K562 (cell line): ENCODE results near the gene SDCCAG8. TPM values are rescaled to one million over a fixed set of nuclear protein-coding genes. Genes with fewer than 3 reads are reported as not detected.

Experiments
- ATAC-seq: fragments of 200-7000 bp; cut with Tn5 transposase; 3 replicates; pipeline ENCODE4 v1.9.1; 2020; ENCODE audit warnings: moderate library complexity
- BruUV-seq: library from RNA; stranded (reverse); fragments of 400-500 nt; replicated peaks from 2 replicates; lab custom pipeline; 2021; lab: Mats Ljungman, UMichigan
- CTCF ChIA-PET: fragments of 300-600 bp; formaldehyde crosslinking; extraction: SDS; loops from one replicate; lab custom pipeline; 2021; ENCODE audit warnings: low intra/inter-chr PET ratio; lab: Yijun Ruan, JAX
- POLR2A ChIA-PET: fragments of 300-600, 350-650 bp; sonication (Branson Sonifier 250); formaldehyde crosslinking; extraction: SDS; loops from one replicate; lab custom pipeline; 2021; ENCODE audit warnings: antibody characterized with exemption, inconsistent platforms; lab: Yijun Ruan, JAX
- DNase-seq, 4 experiments: peaks; one replicate each; pipeline versions ENCODE4 v3.0.0 to v3.0.0-alpha.2; 2011 to 2018; ENCODE audit warnings: low spot score in 3 of 4, mixed read lengths in 3 of 4; ENCODE audit errors: extremely low read depth in 1 of 4
- FAIRE-seq: peaks from 2 replicates; lab custom pipeline; 2011; peaks lifted over from hg19 to GRCh38; lab: Jason Lieb, UNC
- H2AFZ ChIP-seq: 2 replicates; pipeline ENCODE4 v1.6.0; 2011; ENCODE audit warnings: low read depth, low read length, control low read depth, inconsistent platforms
- H3K27ac ChIP-seq: fragments of 200-600 bp; 3 replicates; pipeline ENCODE4 v1.8.0; 2011; ENCODE audit warnings: low read depth, mild to moderate bottlenecking, control low read depth, inconsistent platforms, low read length, moderate library complexity, mixed read lengths; ENCODE audit errors: extremely low read depth
- H3K27me3 ChIP-seq, 2 experiments: fragments of 300-600 bp in 1 of 2; 2 replicates in 1 of 2; 3 replicates in 1 of 2; pipeline versions ENCODE4 v1.6.0 to v1.8.0; 2011; ENCODE audit warnings: inconsistent platforms in 2 of 2, low read length in 2 of 2, mild to moderate bottlenecking in 1 of 2, mixed read lengths in 1 of 2, moderate library complexity in 1 of 2; ENCODE audit not compliant: control insufficient read depth in 2 of 2, insufficient read depth in 2 of 2
- H3K36me3 ChIP-seq: fragments of 300-600 bp; 3 replicates; pipeline ENCODE4 v1.8.0; 2011; ENCODE audit warnings: mild to moderate bottlenecking, low read length, inconsistent platforms; ENCODE audit not compliant: control insufficient read depth, insufficient read depth
- H3K4me1 ChIP-seq, 2 experiments: fragments of 200-600 bp in 1 of 2; replicated peaks in 1 of 2; 2 replicates in 1 of 2; 3 replicates in 1 of 2; pipeline versions ENCODE4 v1.5.1 to v1.8.0; 2011; ENCODE audit warnings: inconsistent platforms in 2 of 2, low read length in 2 of 2, mild to moderate bottlenecking in 1 of 2, mixed read lengths in 1 of 2, moderate library complexity in 1 of 2; ENCODE audit not compliant: control insufficient read depth in 2 of 2, insufficient read depth in 2 of 2
- H3K4me2 ChIP-seq: 2 replicates; pipeline ENCODE4 v1.6.1; 2011; ENCODE audit warnings: low read length, control low read depth, inconsistent platforms, mixed read lengths; ENCODE audit not compliant: insufficient read depth
- H3K4me3 ChIP-seq: fragments of 200-600 bp; sonication (generic), shearing (Covaris generic); 2 replicates; pipeline ENCODE4 v1.5.1; 2016; ENCODE audit warnings: control low read depth, inconsistent platforms
- H3K79me2 ChIP-seq: fragments of 200-600 bp; 3 replicates; pipeline ENCODE4 v1.8.0; 2011; ENCODE audit warnings: low read length, inconsistent platforms; ENCODE audit not compliant: control insufficient read depth, insufficient read depth
- H3K9ac ChIP-seq, 2 experiments: 2 replicates each; pipeline versions ENCODE4 v1.6.0 to v1.6.1; 2011; ENCODE audit warnings: low read depth in 2 of 2, low read length in 2 of 2, control low read depth in 1 of 2, inconsistent platforms in 1 of 2, mild to moderate bottlenecking in 1 of 2, mixed read lengths in 1 of 2; ENCODE audit not compliant: insufficient read depth in 1 of 2
- H3K9me1 ChIP-seq: one replicate; pipeline ENCODE4 v1.6.0; 2011; ENCODE audit warnings: inconsistent platforms, mild to moderate bottlenecking, low read length, moderate library complexity; ENCODE audit not compliant: control insufficient read depth, insufficient read depth
- H3K9me3 ChIP-seq: replicated peaks from 2 replicates; pipeline ENCODE4 v1.5.1; 2011; ENCODE audit warnings: low read depth, low read length, inconsistent platforms; ENCODE audit not compliant: control insufficient read depth, insufficient read depth
- H4K20me1 ChIP-seq: replicated peaks from 2 replicates; pipeline ENCODE4 v1.6.1; 2011; ENCODE audit warnings: low read length, inconsistent platforms, mixed read lengths; ENCODE audit not compliant: control insufficient read depth, insufficient read depth
- C11orf30 ChIP-seq: fragments of 450-650 bp; IDR thresholded peaks from 2 replicates; pipeline ENCODE4 v1.6.1; 2016; ENCODE audit warnings: low read depth, mild to moderate bottlenecking
- CBX3 ChIP-seq, 2 experiments: IDR thresholded peaks; 1 replicate in 1 of 2; 2 replicates in 1 of 2; pipeline ENCODE4 v1.6.1; 2012; ENCODE audit warnings: inconsistent platforms in 2 of 2, low read length in 2 of 2, borderline replicate concordance in 1 of 2, control low read depth in 1 of 2
- GTF2A2 ChIP-seq: IDR thresholded peaks from 2 replicates; pipeline ENCODE4 v1.6.1; 2016; ENCODE audit warnings: mild to moderate bottlenecking, missing genetic modification characterization, missing compliant biosample characterization
- HDAC8 ChIP-seq: fragments of 450-650 bp; IDR thresholded peaks from 2 replicates; pipeline ENCODE4 v1.6.1; 2016; ENCODE audit warnings: mild to moderate bottlenecking, missing genetic modification characterization, moderate library complexity, missing compliant biosample characterization
- ILK ChIP-seq: fragments of 450-650 bp; IDR thresholded peaks from 2 replicates; pipeline ENCODE4 v1.6.1; 2016; ENCODE audit warnings: missing genetic modification characterization, low read depth, mild to moderate bottlenecking, missing compliant biosample characterization, moderate library complexity, borderline replicate concordance
- KAT8 ChIP-seq: fragments of 450-650 bp; IDR thresholded peaks from 2 replicates; pipeline ENCODE4 v1.6.1; 2016; ENCODE audit warnings: low read depth, mild to moderate bottlenecking
- KDM2B ChIP-seq: fragments of 250-450 bp; sonication (Bioruptor Pico); IDR thresholded peaks from 2 replicates; pipeline ENCODE4 v1.8.0; 2021; ENCODE audit warnings: mild to moderate bottlenecking, moderate library complexity
- NRF1 ChIP-seq, 2 experiments: fragments of 450-650 bp; IDR thresholded peaks in 1 of 2; conservative IDR thresholded peaks in 1 of 2; 2 replicates each; pipeline ENCODE4 v1.6.1; 2014; ENCODE audit warnings: mild to moderate bottlenecking in 2 of 2
- PRDM10 ChIP-seq: fragments of 450-650 bp; IDR thresholded peaks from 2 replicates; pipeline ENCODE4 v1.6.1; 2018; ENCODE audit not compliant: partially characterized antibody
- PTRF ChIP-seq: fragments of 450-650 bp; IDR thresholded peaks from 2 replicates; pipeline ENCODE4 v1.6.1; 2016; ENCODE audit warnings: mild to moderate bottlenecking, missing genetic modification characterization, missing compliant biosample characterization
- SAFB ChIP-seq: fragments of 200-400 bp; formaldehyde crosslinking; IDR thresholded peaks from 2 replicates; pipeline ENCODE4 v1.6.1; 2017; ENCODE audit warnings: low read depth, low read length, borderline replicate concordance
- SMARCB1 ChIP-seq: IDR thresholded peaks from 2 replicates; pipeline ENCODE4 v1.6.1; 2011; ENCODE audit warnings: improper control_type of control experiment, low read depth; ENCODE audit not compliant: insufficient read length
- SREBF1 ChIP-seq: fragments of 150-350 bp; IDR thresholded peaks from 2 replicates; pipeline ENCODE4 v1.6.1; 2014; ENCODE audit warnings: antibody characterized with exemption, low read depth, low read length, borderline replicate concordance
- TAF9B ChIP-seq: fragments of 450-650 bp; IDR thresholded peaks from 2 replicates; pipeline ENCODE4 v1.6.1; 2018; ENCODE audit warnings: mild to moderate bottlenecking; ENCODE audit not compliant: partially characterized antibody
- TSC22D4 ChIP-seq: fragments of 450-650 bp; IDR thresholded peaks from 2 replicates; pipeline ENCODE4 v1.6.1; 2016; ENCODE audit warnings: missing genetic modification characterization, missing biosample characterization, control low read depth
- ZNF263 ChIP-seq: sonication (generic); formaldehyde crosslinking; IDR thresholded peaks from 2 replicates; pipeline ENCODE4 v1.8.0; 2022; ENCODE audit warnings: mild to moderate bottlenecking, missing genetic modification reagents, borderline replicate concordance
- ZNF280B ChIP-seq: fragments of 250-450 bp; sonication (Bioruptor Pico); IDR thresholded peaks from 2 replicates; pipeline ENCODE4 v1.5.1; 2021; ENCODE audit warnings: mild to moderate bottlenecking
- ZNF696 ChIP-seq: fragments of 250-450 bp; sonication (Bioruptor Pico); conservative IDR thresholded peaks from 2 replicates; pipeline ENCODE4 v1.4.0; 2020; ENCODE audit warnings: mild to moderate bottlenecking, moderate library complexity
- ZNF707 ChIP-seq: fragments of 250-450 bp; sonication (Bioruptor Pico); conservative IDR thresholded peaks from 2 replicates; pipeline ENCODE4 v1.8.0; 2022; ENCODE audit warnings: inconsistent platforms, mild to moderate bottlenecking, moderate library complexity
- ZNF830 ChIP-seq: fragments of 250-450 bp; sonication (Bioruptor Pico); IDR thresholded peaks from 2 replicates; pipeline ENCODE4 v1.5.0; 2021; ENCODE audit warnings: mild to moderate bottlenecking
- WGBS: fragments of 100-300 bp; shearing (Covaris generic); methylation state at CpG from one replicate; pipeline ENCODE4 v1.1.6; 2016; ENCODE audit warnings: low coverage, mixed read lengths; ENCODE audit not compliant: insufficient coverage; ENCODE audit errors: missing lambda C conversion rate; 5-methylcytosine and 5-hydroxymethylcytosine counted together
- in situ Hi-C: fragments of 300-500 bp; cut with MboI; formaldehyde crosslinking; loops from 4 replicates; pipeline ENCODE4 v1.15.0; 2018; ENCODE audit warnings: inconsistent platforms, mixed read lengths
- intact Hi-C: fragments of 100-400 bp; cut with micrococcal nuclease; formaldehyde crosslinking; loops from 2 replicates; pipeline ENCODE4 v1.14.2; 2022
- polyA plus RNA-seq, 8 experiments: library from polyadenylated mRNA; depleted of rRNA in 4 of 8; stranded (reverse) in 5 of 8; unstranded in 3 of 8; fragments of >200 nt; fragmentation: Nextera tagmentation in 2 of 8; fragmentation: Illumina TruSeq in 1 of 8; extraction: Ambion mirVana in 2 of 8; extraction: Trizol in 1 of 8; gene quantifications; 2 replicates each; pipeline versions ENCODE4 v1.2.1 to v1.2.3, GENCODE V29; 2011 to 2014; ENCODE audit warnings: inconsistent platforms in 1 of 8, missing spikeins in 1 of 8
- total RNA-seq, 7 experiments: library from RNA; depleted of rRNA in 6 of 7; stranded (reverse); fragments of >200 nt in 6 of 7; fragmentation: Illumina TruSeq in 2 of 7; extraction: Trizol in 2 of 7; gene quantifications; 2 replicates each; pipeline versions ENCODE4 v1.2.1 to v1.2.3, GENCODE V29; 2011 to 2021; ENCODE audit warnings: low replicate concordance in 1 of 7

The SDCCAG8 gene
- total and polyA plus RNA-seq, 9 of the 15 experiments (the other 6 are each of a cell fraction or from before 2014, with no cell fraction given), result 17.9 to 36.7 (median 25.4) TPM

DNA sequence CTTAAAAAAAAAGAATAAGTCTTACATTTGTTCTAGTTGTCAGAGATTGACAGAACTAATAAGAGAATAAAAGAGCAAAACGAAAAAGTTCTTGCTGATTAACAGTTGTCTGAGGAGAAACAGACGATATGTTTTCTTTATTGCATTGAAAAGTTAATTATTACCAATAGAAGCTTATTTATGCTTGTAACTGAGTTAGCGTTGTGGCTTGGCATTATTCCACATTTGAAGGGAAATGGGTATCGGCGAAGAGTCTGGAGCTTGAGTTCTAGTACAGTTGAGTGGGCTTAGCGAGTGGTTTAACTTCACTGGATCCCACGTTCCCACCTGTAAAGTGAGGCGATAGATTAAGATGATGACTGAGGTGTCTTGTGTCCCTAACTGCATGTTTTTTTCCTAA, 109.0 kb downstream of the SDCCAG8 start:
- no peak for TF ChIP-seq PRDM10
- TF ChIP-seq ZNF263 (CRISPR knock-in tag), result no peak
- TF ChIP-seq SREBF1, result no peak
- TF ChIP-seq TSC22D4 (tag), result no peak
- no peak for TF ChIP-seq SAFB
- no peak for TF ChIP-seq TAF9B
- no peak for TF ChIP-seq HDAC8 (tag)
- no peak for TF ChIP-seq ZNF830
- TF ChIP-seq ZNF280B (CRISPR knock-in tag), result no peak
- TF ChIP-seq PTRF, result no peak
- no peak for TF ChIP-seq ZNF707 (CRISPR knock-in tag)
- TF ChIP-seq ILK, result no peak
- no peak for TF ChIP-seq KAT8
- no peak for TF ChIP-seq ZNF696 (CRISPR knock-in tag)
- no peak for TF ChIP-seq KDM2B
- TF ChIP-seq SMARCB1, result no peak
- no peak for TF ChIP-seq C11orf30
- no peak for TF ChIP-seq GTF2A2 (tag)
- no peak for TF ChIP-seq CBX3 (IDR thresholded peaks at IDR 0.05; ENCODE audit: borderline replicate concordance in 1 of 2, low read length in 2 of 2)
- TF ChIP-seq NRF1 (conservative IDR thresholded peaks at IDR 0.05 in 1 of 2, IDR thresholded peaks at IDR 0.05 in 1 of 2), result no peak
- Histone ChIP-seq H3K4me2 (no peak overlapping the region), H4K20me1 (no peaks in the 10 kb centered on the region), H3K9me3 (no peaks in the 10 kb centered on the region), H2AFZ (no peak overlapping the region), H3K79me2 (no peaks in the 10 kb centered on the region), H3K4me1 (no peaks in the 10 kb centered on the region), H3K4me3 (no peak overlapping the region), H3K27ac (no peak overlapping the region), H3K9ac (no peak overlapping the region), H3K27me3 (no peaks in the 10 kb centered on the region), H3K36me3 (no peaks in the 10 kb centered on the region), H3K9me1 (no peaks in the 10 kb centered on the region)
- ATAC-seq (no peak), DNase-seq (no peak), FAIRE-seq (no peak)
- ChIA-PET POLR2A (no interaction called here), CTCF (no interaction called here)
- in situ Hi-C loops (no loop called here), intact Hi-C loops (no loop called here)
- BruUV-seq, result no TSS peak
- WGBS, result 60% methylated on average over 8 of the region's 8 CpGs
